HCT116 (cell line): ENCODE data around the gene ZNF488. TPM values are rescaled to one million over a fixed set of nuclear protein-coding genes. Genes with fewer than 3 reads are reported as not detected.

Source experiments
- ATAC-seq: fragments of 200-7000 bp; cut with Tn5 transposase; 2 replicates; pipeline ENCODE4 v1.9.1; 2020; ENCODE audit warnings: mild to moderate bottlenecking, moderate library complexity
- BruUV-seq: library from RNA; stranded (reverse); fragments of 400-500 nt; replicated peaks from 2 replicates; lab custom pipeline; 2021; lab: Mats Ljungman, UMichigan
- CTCF ChIA-PET: fragments of 300-600 bp; sonication (Branson Sonifier 250); formaldehyde crosslinking; loops from one replicate; lab custom pipeline; 2021; ENCODE audit warnings: antibody characterized with exemption; lab: Charles Lee
- POLR2A ChIA-PET: fragments of 300-600, 350-600 bp; sonication (Branson Sonifier 250); formaldehyde crosslinking; loops from one replicate; lab custom pipeline; 2021; ENCODE audit warnings: antibody characterized with exemption; lab: Charles Lee
- RAD21 ChIA-PET, 2 experiments: fragments of 300-600 bp; sonication (Branson Sonifier 250); formaldehyde crosslinking; loops; one replicate each; lab custom pipeline; 2023; ENCODE audit warnings: low total read pairs in 2 of 2; ENCODE audit not compliant: uncharacterized antibody in 2 of 2, unreplicated experiment in 2 of 2, low non-redundant PET in 1 of 2; lab: Charles Lee
- DNase-seq: peaks from one replicate; pipeline ENCODE4 v3.0.0-alpha.2; 2010; ENCODE audit warnings: low read depth, low spot score
- H2AFZ ChIP-seq: fragments of 200-600 bp; shearing (Covaris generic), sonication (generic); 2 replicates; pipeline ENCODE4 v1.6.1; 2017; ENCODE audit warnings: low read depth, mixed run types, mixed read lengths, antibody characterized with exemption, low read length; ENCODE audit not compliant: poor library complexity, severe bottlenecking
- H3K27ac ChIP-seq: 2 replicates; pipeline ENCODE4 v1.5.1; 2012; ENCODE audit warnings: low read depth, low read length
- H3K27me3 ChIP-seq: fragments of 200-600 bp; sonication (generic); 2 replicates; pipeline ENCODE4 v1.6.1; 2016; ENCODE audit warnings: mixed run types, low read length, mixed read lengths; ENCODE audit not compliant: insufficient read depth
- H3K36me3 ChIP-seq, 2 experiments: fragments of 200-500 bp in 1 of 2; fragments of 200-600 bp in 1 of 2; sonication (Bioruptor generic) in 1 of 2; sonication (generic) in 1 of 2; 2 replicates each; pipeline versions ENCODE4 v1.5.1 to v1.6.1; 2014 to 2016; ENCODE audit warnings: low read length in 2 of 2, inconsistent platforms in 1 of 2, mixed read lengths in 1 of 2, mixed run types in 1 of 2; ENCODE audit not compliant: insufficient read depth in 2 of 2, control insufficient read depth in 1 of 2
- H3K4me1 ChIP-seq, 2 experiments: fragments of 200-600 bp in 1 of 2; sonication (generic) in 1 of 2; 2 replicates each; pipeline versions ENCODE4 v1.5.1 to v1.6.1; 2012 to 2017; ENCODE audit warnings: low read length in 2 of 2, inconsistent platforms in 1 of 2, mild to moderate bottlenecking in 1 of 2, mixed read lengths in 1 of 2, mixed run types in 1 of 2, moderate library complexity in 1 of 2; ENCODE audit not compliant: insufficient read depth in 2 of 2, control insufficient read depth in 1 of 2
- H3K4me2 ChIP-seq: fragments of 200-600 bp; sonication (generic); 2 replicates; pipeline ENCODE4 v1.6.1; 2017; ENCODE audit warnings: mixed run types, low read length, mixed read lengths
- H3K4me3 ChIP-seq, 2 experiments: fragments of 200-600 bp in 1 of 2; sonication (generic) in 1 of 2; replicated peaks in 1 of 2; 2 replicates each; pipeline ENCODE4 v1.5.1; 2011 to 2016; ENCODE audit warnings: low read length in 2 of 2, control low read depth in 1 of 2, low read depth in 1 of 2, mild to moderate bottlenecking in 1 of 2, mixed read lengths in 1 of 2, mixed run types in 1 of 2
- H3K79me2 ChIP-seq: fragments of 200-600 bp; sonication (generic); 2 replicates; pipeline ENCODE4 v1.6.1; 2017; ENCODE audit warnings: mild to moderate bottlenecking, mixed run types, low read length, moderate library complexity, mixed read lengths; ENCODE audit not compliant: insufficient read depth
- H3K9ac ChIP-seq: fragments of 200-600 bp; sonication (generic); 2 replicates; pipeline ENCODE4 v1.6.1; 2016; ENCODE audit warnings: low read length, mixed read lengths
- H3K9me2 ChIP-seq: fragments of 200-600 bp; sonication (generic), shearing (Covaris generic); 2 replicates; pipeline ENCODE4 v1.6.1; 2017; ENCODE audit warnings: mixed run types, mild to moderate bottlenecking, moderate library complexity; ENCODE audit not compliant: insufficient read depth
- H3K9me3 ChIP-seq, 2 experiments: fragments of 200-500 bp in 1 of 2; fragments of 200-600 bp in 1 of 2; sonication (Bioruptor generic) in 1 of 2; sonication (generic) in 1 of 2; 2 replicates each; pipeline ENCODE4 v1.6.1; 2014 to 2017; ENCODE audit warnings: low read length in 2 of 2, mixed read lengths in 2 of 2, inconsistent platforms in 1 of 2, low read depth in 1 of 2, mild to moderate bottlenecking in 1 of 2, mixed run types in 1 of 2, moderate library complexity in 1 of 2; ENCODE audit not compliant: control insufficient read depth in 1 of 2, insufficient read depth in 1 of 2
- H4K20me1 ChIP-seq: fragments of 200-600 bp; sonication (generic), shearing (Covaris generic); 2 replicates; pipeline ENCODE4 v1.6.1; 2017; ENCODE audit warnings: mixed run types, mild to moderate bottlenecking, moderate library complexity; ENCODE audit not compliant: insufficient read depth
- CBX3 ChIP-seq: IDR thresholded peaks from 2 replicates; pipeline ENCODE4 v1.6.1; 2012; ENCODE audit warnings: low read depth
- CEBPB ChIP-seq: IDR thresholded peaks from 2 replicates; pipeline ENCODE4 v1.6.1; 2012; ENCODE audit warnings: low read depth
- EZH2 ChIP-seq: fragments of 200-600 bp; sonication (generic); IDR thresholded peaks from 2 replicates; pipeline ENCODE4 v1.6.1; 2017; ENCODE audit warnings: antibody characterized with exemption, mixed run types
- POLR2A ChIP-seq: IDR thresholded peaks from 2 replicates; pipeline ENCODE4 v1.7.0; 2011; ENCODE audit warnings: borderline replicate concordance; ENCODE audit not compliant: insufficient read depth, insufficient read length; ENCODE audit errors: extremely low read depth
- RAD21 ChIP-seq: IDR thresholded peaks from 2 replicates; pipeline ENCODE4 v1.6.1; 2012; ENCODE audit warnings: low read depth, mild to moderate bottlenecking
- SIN3A ChIP-seq: IDR thresholded peaks from 2 replicates; pipeline ENCODE4 v1.6.1; 2012; ENCODE audit warnings: low read depth
- SP1 ChIP-seq: IDR thresholded peaks from 2 replicates; pipeline ENCODE4 v1.6.1; 2012; ENCODE audit warnings: low read depth
- TCF7L2 ChIP-seq: IDR thresholded peaks from 2 replicates; pipeline ENCODE4 v1.7.0; 2011; ENCODE audit warnings: borderline replicate concordance, inconsistent platforms; ENCODE audit not compliant: insufficient read depth, insufficient read length; ENCODE audit errors: extremely low read depth
- YY1 ChIP-seq: IDR thresholded peaks from 2 replicates; pipeline ENCODE4 v1.6.1; 2011; ENCODE audit warnings: low read length, low read depth, moderate library complexity, mild to moderate bottlenecking; ENCODE audit not compliant: insufficient replicate concordance; ENCODE audit errors: extremely low read depth
- ZBTB33 ChIP-seq: IDR thresholded peaks from 2 replicates; pipeline ENCODE4 v1.6.1; 2011; ENCODE audit warnings: mild to moderate bottlenecking, low read length, moderate library complexity; ENCODE audit not compliant: insufficient replicate concordance; ENCODE audit errors: extremely low read depth
- ZFX ChIP-seq: fragments of 450-650 bp; IDR thresholded peaks from 2 replicates; pipeline ENCODE4 v1.6.1; 2017
- ZNF274 ChIP-seq: fragments of 200-500 bp; sonication (Bioruptor generic); IDR thresholded peaks from 2 replicates; pipeline ENCODE4 v1.6.1; 2014; ENCODE audit warnings: mild to moderate bottlenecking, low read depth, low read length, inconsistent platforms
- intact Hi-C: fragments of 100-400 bp; cut with micrococcal nuclease; formaldehyde crosslinking; loops from 2 replicates; pipeline ENCODE4 v1.10.0; 2022
- total RNA-seq: library from RNA; stranded (reverse); gene quantifications from one replicate; pipeline ENCODE4 v1.2.1, GENCODE V29; 2021; ENCODE audit not compliant: unreplicated experiment
- TF ChIP-seq, protein P1 (sequence below): IDR thresholded peaks from 2 replicates; pipeline ENCODE4 v1.6.1; 2012

Gene ZNF488
- total RNA-seq, 1 experiment from 2014 or later, result 3.9 TPM

DNA sequence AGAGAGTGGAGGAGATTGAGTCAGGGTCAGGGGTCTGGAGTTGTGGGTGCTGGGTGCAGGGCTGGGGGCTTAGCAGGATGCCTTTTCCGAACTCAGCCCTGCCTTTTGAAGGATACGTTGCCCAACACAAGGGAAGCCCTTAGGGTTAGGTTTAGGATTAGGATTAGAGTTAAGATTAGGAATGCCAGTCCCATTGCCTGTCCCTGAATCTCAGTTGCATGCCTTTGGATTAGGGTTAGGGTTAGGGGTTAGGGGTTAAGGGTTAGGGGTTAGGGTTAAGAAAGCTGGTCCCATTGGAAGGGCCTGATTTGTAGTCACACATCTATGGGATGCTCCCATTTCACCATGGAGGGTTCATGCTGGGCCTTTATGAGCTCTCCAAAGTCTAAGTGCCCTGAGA is 20.8 kb upstream of the ZNF488 start:
- Histone ChIP-seq H2AFZ (no peak overlapping the region), H3K36me3 (no peaks in the 10 kb centered on the region), H3K4me3 (no peak overlapping the region), H3K79me2 (no peaks in the 10 kb centered on the region), H4K20me1 (no peaks in the 10 kb centered on the region), H3K9me3 (no peaks in the 10 kb centered on the region), H3K27me3 (no peaks in the 10 kb centered on the region), H3K9me2 (no peaks in the 10 kb centered on the region), H3K4me2 (peak overlapping the region; percentile 77; the same call in 1 of the 2 replicates), H3K4me1 (peaks cover 68 to 91% of the 10 kb centered on the region in 2 experiments), H3K9ac (no peak overlapping the region), H3K27ac (peak overlapping the region; percentile 89; the same call in 1 of the 2 replicates)
- TF ChIP-seq RAD21 (no peak), ZBTB33 (no peak), ZFX (no peak), SP1 (no peak), POLR2A (no peak), CEBPB (no peak), ZNF274 (no peak), SIN3A (no peak), TCF7L2 (no peak), CBX3 (no peak), EZH2 (no peak), YY1 (no peak)
- TF ChIP-seq, protein P1, sequence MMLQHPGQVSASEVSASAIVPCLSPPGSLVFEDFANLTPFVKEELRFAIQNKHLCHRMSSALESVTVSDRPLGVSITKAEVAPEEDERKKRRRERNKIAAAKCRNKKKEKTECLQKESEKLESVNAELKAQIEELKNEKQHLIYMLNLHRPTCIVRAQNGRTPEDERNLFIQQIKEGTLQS, result no peak
- BruUV-seq, result no TSS peak
- ChIA-PET RAD21 (no interaction called here), CTCF (interaction anchor here (1.3 to 2.2 kb wide), 2 partner anchors 10 to 40 kb away, joined by 3 to 7 read pairs; no protein-coding TSS in a partner anchor), POLR2A (no interaction called here)
- DNase-seq (no peak), ATAC-seq (no peak)
- intact Hi-C loops, result no loop called here
